Lower leg skin (tissue), 3 donors: ENCODE data around the gene UBA3.

Experiments used
- CTCF ChIP-seq, 3 donors: fragments of 450-650 bp; IDR thresholded peaks; one replicate each; pipeline ENCODE4 v1.5.1; 2016; ENCODE audit warnings: antibody characterized with exemption in 3 of 3, mild to moderate bottlenecking in 3 of 3, moderate library complexity in 2 of 3
- POLR2A ChIP-seq, 2 donors: fragments of 450-650 bp; IDR thresholded peaks; one replicate each; pipeline ENCODE4 v1.6.1; 2016 to 2017; ENCODE audit warnings: antibody characterized with exemption in 2 of 2, mild to moderate bottlenecking in 1 of 2, moderate library complexity in 1 of 2

- TF ChIP-seq POLR2A (IDR thresholded peaks at IDR 0.05) = no peak
- no peak for TF ChIP-seq CTCF (IDR thresholded peaks at IDR 0.05)
Measured at GRCh38 chr3:69110941-69111546, 30.9 kb upstream of the UBA3 start.
